RKO (cell line): ENCODE results near the gene MED12L.

Source experiments
- DNase-seq: peaks from one replicate; pipeline ENCODE4 v3.0.0-alpha.2; 2016; ENCODE audit warnings: low spot score

The MED12L gene

DNA sequence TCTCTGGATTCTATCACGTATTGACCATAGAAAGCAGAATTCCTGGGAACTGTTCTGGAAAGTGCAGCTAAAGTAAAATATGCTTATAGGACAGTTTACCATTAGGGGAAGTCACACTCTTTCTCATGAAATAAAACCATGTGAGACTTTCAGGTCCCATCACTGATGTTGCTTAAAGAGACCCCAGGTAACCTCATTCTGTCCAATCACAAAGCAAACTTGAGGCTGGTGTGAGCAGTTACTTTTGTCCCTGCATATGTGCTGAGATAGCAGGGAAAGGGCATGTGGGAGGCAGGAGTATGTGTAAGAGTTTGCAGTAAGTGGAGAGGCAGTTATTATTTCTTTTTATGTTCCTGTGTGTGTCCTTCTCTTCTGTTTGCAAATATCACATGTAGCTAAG, 215.1 kb downstream of the MED12L start:
- no peak for DNase-seq

DNA sequence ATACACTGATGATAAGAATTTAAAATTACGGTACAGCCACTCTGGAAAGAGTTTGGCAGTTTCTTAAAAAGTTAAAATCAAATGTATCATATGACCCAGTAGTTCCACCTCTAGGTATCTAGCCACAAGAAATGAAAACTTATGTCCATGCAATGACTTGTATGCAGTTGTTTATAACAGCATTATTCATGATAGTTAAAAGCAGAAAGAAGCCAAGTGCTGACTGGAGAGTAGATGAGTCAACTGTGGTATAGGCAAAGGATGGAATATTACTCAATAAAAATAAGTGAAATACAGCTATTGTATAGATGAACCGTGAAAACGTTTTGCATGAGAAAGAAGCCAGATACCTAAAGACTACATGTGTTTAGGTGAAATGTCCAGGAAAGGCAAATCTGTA, 216.3 kb downstream of the MED12L start:
- peak; percentile 29 for DNase-seq

DNA sequence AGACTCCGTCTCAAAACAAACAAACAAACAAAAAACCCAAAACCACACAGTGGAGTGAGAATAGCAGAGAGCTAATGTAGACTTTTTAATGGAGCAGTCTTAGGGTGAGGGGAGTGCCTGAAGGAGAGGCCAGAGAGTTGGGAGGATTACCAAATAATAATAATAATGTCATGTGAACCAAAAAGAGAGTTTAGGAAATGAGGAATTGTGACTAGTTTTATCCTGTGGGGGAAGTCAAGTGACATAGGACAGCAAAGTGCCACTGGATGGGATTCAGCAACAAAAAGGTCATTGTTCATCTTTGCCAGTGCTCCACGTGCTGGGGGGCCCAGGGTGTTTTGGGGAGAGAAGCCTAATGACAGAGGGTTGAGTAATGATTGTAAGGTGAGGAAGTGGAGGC, 218.3 kb downstream of the MED12L start:
- DNase-seq = no peak

DNA sequence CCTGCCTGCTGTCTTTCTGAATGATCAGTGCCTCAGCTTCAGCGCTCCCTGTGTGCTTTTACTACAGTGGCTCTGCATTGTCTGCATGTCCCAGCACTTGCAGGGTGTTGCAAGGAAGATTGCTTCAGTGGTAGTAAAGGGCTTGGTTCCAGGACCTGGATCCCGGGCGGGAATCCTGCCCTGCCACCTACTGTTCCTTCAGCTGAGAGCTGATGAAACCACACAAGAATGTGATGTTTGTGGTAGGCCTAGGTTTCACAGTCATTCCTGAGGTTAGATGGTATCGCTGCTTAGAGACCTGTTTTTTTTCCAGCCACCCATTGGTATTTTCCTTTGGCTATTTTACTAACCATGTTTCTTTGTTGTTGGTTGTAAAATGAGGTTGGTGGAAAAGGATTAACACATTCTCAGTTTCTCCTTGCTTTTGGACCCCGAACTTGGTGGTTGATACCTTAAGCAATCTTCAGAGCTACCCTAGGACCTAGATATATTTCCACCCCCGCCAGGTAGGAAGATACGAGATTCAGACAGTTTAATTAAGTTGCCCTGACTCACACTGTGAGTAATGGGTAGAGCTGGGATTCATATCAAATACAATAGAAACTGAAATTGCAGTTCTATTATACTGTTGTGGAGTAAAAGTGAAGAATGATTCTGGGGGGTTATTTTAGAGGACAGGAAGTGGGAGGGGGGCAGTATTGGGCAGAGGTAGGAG, 219.8 kb downstream of the MED12L start:
- DNase-seq = peak; percentile 30

DNA sequence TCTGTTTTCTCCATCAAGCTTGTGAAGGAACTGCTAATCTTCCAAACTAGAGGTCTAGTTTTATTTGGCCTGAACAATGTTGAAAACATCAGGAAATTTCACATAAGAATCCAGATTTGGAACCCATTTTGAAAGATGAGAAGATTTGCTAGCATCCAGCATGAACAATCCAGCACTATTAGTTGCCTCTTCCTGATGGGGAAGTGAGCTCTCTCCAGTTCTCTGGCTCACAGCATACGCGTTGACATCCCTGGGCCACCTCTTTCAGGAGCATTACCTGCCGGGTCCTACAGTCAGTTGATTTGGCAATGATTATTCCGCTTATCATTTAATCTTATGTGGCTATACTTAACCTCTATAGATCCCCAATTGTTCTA, 220.3 kb downstream of the MED12L start:
- no peak for DNase-seq

DNA sequence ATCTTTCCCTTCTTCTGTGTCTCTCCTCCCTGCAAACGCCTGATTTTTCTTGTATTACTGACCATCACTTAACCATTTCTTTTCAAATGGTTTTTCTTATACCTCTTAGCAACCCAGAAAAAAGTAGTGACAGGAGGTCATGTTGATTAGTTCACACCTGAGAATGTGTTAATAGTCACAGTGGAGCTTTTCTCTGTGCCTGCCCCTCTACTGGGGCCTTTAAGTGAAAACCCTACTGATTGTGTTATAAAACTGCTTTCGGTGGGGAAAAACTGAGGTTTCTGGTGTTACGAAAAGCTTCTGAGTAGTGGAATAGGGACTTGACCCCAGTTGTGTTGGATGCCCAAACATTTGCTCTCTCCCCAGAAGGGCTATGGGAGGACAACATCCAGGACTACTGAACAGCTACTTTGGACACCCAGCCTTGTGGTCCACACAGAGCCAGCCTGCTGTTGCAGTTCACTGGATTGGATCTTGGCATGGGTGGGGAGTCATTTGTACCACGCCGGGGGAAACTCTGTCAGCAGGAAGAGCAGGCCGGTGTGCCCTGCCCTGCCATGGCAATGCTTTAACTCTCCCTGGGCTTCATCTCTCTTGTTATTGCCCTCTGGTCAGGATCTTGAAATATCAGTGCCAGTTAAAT, 220.8 kb downstream of the MED12L start:
- no peak for DNase-seq

DNA sequence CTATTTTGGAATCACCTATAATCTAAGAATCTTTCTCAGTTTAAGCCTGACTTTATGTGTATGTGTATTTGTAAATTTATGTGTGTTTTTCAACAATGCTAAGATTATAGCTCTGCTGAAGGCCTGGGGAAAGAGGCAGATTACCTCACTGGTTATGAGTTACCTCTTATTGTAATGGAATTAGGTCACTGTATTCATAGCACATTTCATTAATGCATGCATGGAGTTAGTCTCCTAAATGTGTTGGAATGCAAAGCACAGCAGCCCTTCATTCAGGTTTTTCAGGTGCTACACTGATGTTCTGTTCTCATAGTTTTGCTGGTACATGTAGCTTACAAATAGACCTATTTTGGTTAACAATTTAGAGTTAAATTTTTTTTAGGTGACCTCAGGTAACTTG, 221.7 kb downstream of the MED12L start:
- DNase-seq = no peak

DNA sequence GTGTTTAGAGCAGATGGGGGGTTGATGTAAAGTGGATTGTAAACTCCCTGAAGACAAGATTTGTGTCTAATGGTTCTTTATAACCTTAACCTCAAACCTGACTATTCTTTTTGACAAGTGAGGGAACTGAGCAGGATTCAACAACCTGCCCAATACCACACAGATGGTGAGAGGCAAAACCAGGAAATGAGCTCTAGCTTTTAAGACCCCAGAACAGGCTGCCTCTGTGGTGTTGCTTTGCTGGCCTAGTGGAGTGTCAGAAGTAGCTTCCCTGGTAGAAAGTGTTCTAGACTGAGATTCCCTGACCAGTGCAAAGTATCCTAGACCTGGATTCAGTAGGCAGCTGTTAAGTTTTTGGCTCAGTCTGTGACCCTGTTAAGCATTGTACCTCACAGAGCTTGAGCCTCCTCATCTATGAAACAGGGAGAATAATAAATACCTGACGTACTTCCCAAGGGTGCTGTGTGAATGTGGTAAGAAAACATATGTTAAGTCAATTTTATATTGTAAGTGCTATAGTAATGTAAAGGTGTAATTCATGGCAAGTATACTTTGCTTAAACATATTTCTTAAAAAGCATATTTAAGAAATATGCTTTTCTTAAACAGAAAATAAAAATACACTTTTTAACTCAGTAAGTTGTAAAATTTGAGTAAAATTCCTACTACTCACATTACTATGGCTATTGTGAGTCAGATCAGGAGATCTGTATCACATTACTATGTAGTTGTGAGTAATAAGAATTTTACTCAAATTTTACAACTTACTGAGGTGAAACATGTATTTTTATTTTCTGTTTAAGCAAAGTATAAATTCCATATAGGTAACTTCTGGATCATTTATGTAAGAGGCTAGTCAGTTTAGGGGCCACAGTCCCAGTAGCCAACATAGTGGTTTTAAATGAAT, 222.4 kb downstream of the MED12L start:
- no peak for DNase-seq

DNA sequence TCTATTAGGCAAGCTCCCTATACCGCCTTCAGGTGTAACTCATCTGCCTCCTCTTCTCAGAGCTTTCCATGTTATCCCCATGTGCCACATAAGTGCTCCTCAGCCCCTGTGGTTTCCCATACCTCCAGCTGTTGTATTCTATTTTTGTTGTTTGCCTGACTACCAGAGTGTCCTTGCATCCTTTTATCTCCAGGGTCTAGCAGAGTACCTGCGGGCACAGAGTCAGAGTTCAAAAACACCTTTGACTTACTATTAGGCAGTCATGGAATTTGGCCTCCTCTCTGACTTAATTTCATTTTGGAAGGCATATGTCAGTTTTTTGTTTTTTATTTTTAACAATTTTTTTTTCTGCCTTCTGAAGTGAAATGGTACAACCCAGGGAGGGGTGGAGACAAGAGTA, 224.1 kb downstream of the MED12L start:
- no peak for DNase-seq

DNA sequence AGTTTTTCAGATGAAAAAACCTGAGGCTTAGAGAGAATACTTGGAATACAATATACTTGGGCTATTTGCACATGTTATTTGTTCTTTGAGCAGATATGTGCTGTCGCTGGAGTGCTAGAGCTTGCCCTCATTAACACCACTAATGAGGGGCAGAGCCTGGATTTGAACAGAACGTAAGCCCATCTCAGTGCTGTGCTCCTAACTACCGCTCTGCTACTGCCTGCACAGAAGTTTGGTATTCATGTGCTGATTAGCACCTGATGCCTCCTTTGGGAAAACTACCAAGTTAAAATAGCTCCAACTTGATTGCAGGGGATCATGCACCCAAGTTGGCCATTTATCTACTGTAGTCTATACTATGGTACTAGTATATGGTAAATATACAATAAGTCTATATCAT, 227.5 kb downstream of the MED12L start:
- DNase-seq = no peak

DNA sequence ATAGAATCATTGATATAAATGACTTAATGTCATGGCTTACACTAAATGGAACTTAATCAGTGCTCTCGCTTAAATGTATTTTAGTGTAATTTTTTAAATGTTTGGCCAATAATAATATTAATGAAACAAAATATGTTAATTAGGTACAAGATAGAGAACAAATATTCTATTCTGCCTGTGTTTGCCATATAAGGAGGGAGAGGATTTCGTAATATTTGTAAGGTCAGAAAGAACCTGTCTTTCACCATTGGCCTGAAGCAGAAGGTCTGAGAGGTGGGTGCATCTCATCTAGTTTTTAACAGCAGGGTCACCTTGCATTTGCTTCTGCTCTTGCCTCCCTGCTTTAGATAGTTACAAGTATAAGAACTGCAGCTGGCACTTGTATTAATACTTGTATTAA, 228.7 kb downstream of the MED12L start:
- no peak for DNase-seq

DNA sequence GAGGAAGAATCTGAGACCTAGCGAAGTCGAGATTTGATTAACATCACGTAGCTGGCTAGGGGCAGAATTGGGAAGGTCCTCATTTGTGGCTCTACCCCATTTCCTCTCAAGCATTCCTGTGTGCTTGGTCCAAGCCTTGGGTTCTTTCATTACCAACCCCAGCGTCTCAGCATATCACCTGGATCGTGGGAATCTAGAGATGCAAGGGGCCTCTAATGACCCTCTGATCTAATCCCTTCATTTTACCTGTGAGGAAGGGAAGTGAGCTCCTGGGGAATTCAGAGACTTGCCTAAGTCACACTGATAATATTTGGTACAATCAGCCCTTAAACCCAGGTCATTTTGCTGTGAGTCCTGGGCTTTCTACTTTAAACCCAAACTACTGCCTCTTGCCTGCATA, 229.1 kb downstream of the MED12L start:
- no peak for DNase-seq

DNA sequence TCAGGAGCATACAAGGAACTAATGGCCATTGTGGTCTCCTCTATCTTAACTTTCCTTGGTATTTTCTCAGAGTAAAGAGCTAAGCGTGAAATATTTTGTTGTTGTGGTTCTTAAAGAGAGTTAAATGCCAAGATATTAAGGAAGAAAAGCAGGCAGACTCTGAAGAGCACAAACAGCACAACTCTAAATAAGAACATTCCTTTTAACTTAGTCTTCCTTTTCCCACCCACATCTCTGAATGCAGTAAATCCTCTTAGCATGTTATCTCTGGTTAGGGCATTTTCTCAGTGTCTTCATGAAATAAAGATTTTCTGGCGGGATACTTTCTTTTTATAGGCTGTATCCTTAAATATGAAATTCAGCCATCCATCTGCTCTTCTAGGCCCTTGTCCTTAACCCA, 229.7 kb downstream of the MED12L start:
- no peak for DNase-seq

DNA sequence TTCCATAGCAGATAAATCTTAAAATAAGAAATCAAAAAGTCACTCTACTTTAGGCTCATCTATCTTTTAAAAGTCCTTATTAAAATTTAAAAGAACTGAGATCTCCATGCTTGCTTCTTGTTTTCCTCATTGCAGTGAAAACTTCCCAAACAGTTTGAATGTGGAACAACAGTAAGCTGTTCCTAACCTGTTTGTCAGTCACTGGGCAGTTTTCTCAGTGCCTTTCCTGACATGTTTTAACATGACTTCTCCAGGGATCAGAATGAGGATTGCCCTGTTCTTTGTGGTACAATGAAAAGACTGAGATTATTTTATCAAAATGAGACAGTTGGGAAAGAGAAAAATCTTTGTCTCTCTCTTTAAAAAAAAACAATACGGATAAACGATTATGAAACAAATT, 230.4 kb downstream of the MED12L start:
- no peak for DNase-seq

DNA sequence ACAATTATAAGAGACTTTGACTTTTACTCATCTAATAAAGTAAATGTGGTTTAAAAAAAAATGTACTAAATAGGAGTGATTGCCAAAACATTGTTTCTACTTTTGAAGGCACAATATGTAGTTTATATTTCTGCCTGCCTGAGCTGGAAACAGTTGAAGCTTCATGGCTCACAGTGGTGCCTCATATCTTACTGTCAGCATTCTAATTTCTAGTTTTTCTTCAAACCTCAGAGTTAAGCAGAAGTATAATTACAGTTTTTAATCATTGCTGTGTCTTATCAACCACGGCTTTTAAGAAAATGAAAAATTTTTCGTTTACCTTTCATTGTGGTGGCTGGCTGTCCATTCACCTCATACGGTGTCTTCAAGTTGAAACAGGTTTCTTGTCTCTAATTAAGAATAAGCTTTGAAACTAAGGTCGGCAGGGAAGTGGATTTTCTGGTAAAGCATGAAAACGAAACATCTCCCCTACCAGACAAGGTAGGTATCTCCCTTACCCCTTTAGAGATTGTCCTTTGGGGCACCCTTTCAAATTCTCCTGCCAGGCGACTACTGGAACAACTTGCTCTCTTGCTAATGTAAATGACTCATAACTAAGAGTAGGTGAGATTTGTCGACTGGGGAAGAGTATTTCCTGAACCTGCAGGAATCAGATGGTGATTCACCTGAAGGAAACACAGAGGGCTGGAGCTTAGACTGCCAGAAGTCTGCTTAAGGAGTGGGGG, 231.0 kb downstream of the MED12L start, which contains the start of gene GPR87:
Gene GPR87 (minus strand): TSS at position 554 of the 725 bp plus-strand sequence. CDS start 16,720 bp downstream, outside the sequence.
- no peak for DNase-seq

DNA sequence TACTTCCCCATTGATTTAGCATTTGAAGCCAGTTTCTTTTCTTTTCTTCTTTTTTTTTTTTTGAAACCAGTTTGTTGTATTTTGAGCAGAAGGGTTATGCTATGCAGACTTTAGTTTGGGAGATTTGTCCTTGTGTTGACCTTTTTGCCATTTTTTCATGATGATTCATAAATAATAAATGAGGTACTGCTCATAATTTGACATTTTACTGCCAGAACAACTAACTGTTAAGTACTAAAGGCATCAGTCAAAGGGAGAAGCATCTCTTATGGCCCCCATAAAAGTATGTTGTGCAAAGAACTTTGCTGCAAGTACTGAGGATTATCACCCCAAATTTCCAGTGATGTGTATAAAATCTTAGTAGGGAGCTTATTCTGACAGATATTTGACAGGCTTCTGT, 232.8 kb downstream of the MED12L start:
- no peak for DNase-seq

DNA sequence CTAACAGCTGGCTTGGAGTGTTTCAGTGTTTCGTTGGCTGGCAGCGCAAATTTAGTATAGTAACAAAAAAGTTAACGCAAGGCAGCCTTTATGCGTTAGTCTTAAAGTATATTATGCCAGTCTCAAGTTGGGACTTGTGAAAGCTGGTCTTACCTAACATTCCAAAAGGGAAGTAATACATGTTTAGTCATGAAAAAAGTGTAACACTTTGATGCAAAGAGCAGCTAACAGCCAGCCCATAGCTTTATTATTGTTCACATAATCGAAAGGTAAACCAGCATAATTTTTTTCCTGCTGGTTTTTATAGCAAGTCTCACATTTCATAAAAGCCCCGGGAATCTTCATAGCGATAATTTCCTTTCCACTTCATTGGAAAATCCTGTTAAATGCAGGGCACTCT, 233.5 kb downstream of the MED12L start:
- DNase-seq = no peak

DNA sequence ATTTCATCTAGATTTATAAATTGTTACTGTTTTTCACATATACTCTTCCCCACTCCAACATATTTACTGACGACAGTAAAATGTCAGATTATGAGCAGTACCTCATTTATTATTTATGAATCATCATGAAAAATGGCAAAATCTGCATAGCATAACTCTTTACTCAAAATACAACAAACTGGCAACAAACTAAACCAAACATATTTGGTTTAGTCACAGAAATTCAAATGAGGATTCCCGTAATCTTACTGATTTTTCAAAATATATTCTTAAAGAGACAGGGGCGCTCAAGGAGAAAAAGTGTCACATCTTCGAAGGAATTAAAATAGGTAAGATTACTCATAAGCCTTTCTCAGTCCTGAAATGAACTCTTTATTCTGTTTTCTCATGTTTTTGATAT, 234.2 kb downstream of the MED12L start:
- no peak for DNase-seq

DNA sequence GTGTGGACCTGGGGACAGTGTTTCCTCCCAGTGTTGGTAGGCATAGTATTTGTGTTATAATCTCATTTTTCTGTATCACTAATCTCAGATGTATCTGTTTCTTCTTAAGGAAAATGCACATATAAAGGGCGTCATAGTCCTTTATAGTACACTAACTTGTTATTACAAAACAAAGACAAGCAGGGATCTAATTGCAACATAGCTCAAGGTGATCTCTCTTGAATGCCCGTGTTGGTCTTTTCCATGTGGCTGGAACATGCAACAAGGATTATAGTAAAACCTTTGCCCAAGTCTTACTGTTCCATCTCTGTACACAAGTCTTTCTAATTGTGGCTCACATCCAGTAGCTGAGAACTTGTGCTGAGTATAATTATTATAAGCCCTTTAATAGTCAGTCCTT, 234.7 kb downstream of the MED12L start:
- DNase-seq = no peak

DNA sequence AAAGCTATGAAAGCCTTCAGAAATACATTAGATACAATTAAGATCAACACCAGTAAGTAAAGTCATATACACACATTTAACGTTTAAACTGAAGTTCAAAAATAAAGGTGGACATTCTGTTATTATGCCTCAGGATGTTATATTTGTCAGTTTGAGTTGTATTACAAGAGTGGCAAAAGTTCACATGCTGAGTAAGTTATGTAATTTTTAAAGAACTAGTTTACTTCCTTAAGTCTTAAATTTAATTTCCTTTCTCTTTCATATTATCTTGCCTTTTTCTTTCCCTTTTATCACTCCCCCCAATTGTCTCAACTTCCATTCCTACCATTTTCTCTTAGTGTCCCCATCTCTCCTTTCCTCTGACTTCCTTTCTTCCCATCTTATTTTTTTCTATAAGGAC, 236.1 kb downstream of the MED12L start:
- no peak for DNase-seq

DNA sequence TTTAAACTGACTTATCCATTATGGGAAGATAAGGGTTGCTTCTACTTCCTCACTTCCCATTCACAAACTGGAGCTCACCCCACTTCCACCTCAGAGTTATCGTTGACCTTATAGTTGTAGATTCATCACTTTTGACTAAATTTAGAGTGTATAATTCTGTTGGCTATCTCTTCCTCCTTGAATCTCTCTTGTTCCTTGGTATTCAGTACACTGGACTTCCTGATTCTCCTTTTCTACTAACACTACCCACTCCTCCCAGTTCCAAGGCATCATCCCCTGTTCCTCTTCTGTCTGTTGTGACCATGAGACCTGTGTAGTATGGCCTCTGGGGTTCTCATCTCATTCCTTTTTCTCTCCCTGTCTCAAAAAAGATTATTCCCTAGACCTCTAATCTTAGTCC, 237.0 kb downstream of the MED12L start:
- DNase-seq = no peak

DNA sequence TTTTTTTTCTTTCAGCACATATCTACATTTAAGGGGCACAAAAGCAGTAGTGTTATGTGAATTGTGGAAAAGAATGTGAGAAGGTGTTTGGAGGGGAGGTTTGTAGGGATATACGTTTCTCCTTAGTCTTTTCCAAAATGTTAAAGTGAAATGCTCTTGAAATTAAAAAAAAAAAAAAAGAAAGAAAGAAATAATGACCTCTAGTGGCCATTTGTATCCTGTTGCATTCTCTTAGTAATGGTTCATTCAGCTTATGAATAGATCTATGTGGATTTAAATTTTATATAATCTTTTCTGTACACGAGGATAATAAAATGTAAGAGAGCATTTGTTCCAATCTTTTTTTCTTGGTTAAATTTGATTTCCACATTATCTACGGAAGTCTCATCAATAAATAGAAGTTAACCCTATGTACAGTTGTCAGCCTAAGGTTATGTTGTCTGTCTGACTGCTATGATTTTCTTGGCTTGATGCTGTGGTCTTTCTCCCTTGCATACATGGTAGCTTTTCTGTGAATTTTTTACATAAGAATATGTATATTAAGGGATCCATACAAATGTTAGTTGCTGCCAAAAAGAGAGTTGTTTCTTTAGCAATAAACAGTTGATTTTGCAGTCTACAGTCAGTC, 242.2 kb downstream of the MED12L start:
- peak; percentile 43 for DNase-seq
